COLO829 (cell line): ENCODE measurements around the gene ADCY5.

Experiments used
- DNase-seq: peaks from one replicate; pipeline ENCODE4 v3.0.0; 2012; ENCODE audit warnings: low spot score

Gene ADCY5

GRCh38 chr3:123341871-123342630 lies 106.8 kb downstream of the ADCY5 start:
- no peak for DNase-seq

DNA sequence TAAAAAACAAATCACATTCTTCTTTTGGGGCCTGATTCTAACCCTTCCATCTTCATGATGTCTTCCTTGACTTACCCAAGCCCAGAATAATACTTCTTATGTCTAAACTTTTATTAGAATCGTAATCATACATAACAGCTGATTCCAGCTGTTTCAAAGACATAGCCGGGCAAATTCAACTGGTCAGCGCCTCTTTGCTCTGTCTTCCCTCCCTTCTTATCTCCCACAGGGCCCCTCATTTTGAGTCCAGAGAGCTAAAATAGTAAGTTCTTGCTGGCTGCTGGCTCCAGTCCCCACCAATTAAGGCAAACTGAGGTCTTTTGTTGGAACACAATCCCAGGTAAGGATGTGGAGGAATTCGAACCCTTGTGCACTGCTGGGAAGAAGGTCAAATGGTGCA lies 108.6 kb downstream of the ADCY5 start:
- DNase-seq, result no peak

GRCh38 chr3:123339302-123339701 lies 109.6 kb downstream of the ADCY5 start:
- no peak for DNase-seq

DNA sequence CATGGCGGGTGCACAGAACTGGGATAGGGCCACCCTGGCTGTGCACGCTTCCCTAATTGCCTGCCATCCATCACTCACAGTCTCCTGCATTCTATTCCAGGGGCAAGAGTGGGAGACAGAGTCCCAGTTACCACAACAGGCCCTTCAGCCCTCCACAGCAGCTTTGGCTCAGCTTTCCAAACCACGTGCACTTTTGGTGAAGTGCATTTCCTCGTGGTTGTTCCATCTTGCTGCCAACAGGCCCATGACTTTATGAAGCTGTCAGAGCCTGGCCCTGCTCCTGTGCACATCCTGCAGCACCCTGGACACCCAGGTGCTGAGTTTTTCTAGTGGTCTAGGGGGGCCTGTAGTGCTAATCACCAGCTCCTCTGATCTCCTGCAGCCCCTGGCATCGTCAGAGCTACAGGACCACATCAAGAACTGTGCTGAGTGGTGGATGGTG lies 110.2 kb downstream of the ADCY5 start:
- DNase-seq, result no peak

DNA sequence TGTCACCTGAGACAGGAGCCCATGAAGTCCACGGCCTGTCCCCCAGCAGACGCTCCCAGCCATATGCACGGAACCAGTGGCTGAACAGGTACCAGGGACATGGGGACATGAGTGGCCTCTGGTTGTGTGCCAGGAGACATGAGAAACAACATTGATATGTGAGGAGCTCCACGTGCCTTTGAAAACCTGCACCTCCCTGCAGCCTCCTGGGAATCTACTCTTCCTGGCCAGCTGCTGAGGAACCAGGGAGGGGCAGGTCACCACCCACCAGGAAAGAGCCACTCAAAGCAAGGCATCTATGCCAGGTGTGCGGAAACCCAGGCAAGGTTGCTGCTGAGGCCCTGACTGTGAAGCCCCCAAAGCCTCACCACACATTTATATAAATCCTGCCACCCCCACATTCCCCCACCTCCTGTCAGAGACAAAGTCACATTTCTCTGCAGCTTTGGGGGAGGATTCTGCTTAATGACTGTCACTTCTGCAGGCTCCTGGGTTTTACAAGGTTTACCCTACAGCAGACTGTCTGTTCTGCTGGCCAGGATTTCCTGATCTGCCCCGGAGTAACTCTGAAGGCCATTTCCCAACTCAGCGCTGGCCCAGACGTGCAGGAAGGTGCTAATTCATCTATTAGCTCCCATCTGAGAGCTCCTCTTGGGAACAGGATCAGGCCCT lies 110.8 kb downstream of the ADCY5 start:
- no peak for DNase-seq

DNA sequence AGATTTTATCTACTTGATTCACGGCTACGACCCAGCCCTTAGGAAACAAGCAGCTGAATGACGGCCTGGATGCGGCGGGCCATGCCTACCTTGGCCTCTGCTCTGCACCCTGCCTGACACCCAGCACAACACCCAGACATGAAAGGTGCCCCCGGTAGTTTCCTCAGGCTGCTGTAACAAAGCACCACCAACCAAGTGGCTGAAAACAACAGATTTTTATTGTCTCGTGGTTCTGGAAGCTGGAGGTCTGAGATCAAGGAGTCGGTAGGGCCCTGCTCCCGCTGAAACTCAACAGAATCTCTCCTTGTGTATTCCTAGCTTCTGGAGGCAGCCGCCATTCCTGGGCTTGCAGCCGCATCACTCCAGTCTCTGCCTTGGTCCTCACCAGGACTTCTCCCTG lies 111.7 kb downstream of the ADCY5 start:
- DNase-seq, result no peak

- DNase-seq, result no peak
These were observed 112.4 kb downstream of the ADCY5 start for GRCh38 chr3:123336441-123336851.

DNA sequence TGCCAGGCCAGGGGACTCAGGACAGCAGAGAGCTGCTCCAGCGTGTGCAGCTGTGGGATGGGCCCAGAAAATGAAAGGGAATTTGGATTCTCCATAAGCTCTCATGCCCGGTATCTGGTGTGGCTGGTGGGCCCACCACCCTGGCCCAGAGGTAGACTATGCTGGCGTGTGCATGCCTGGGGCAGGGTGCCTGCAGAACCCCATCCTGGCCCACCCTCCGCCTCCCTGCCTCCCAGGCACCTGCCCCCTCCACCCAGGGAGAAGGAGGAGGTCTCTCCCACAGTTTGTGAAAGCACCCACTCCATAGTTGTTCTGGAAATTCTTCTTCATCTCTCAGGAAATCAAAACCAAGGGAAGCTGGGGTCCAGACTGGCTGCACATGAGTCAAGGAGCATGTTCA lies 112.9 kb downstream of the ADCY5 start:
- no peak for DNase-seq

- DNase-seq, result no peak
These were observed 113.8 kb downstream of the ADCY5 start for GRCh38 chr3:123335007-123335670.

DNA sequence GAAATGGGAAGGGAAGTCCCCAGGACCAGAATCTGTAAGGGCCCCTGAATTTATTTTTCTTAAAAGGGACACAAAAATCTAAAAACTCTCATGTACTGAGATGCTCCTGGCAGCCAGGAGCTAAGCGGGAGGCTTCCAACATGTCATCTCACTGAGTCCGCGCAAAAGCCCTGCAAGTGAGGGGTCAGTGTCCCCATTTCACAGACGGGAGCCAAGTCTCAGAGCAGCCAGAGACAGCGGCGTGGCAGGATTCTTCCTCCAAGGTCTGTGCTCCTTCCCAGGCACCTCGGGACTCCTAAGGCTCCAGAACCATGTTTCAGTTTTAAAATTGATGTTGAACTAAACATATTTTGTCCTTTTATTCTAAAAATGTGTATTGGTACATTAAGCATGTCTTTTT lies 114.8 kb downstream of the ADCY5 start:
- DNase-seq, result no peak

GRCh38 chr3:123333401-123333800 lies 115.5 kb downstream of the ADCY5 start:
- DNase-seq, result no peak

- no peak for DNase-seq
These were observed 116.7 kb downstream of the ADCY5 start for GRCh38 chr3:123332124-123332641.

GRCh38 chr3:123331651-123332050 lies 117.2 kb downstream of the ADCY5 start:
- no peak for DNase-seq

DNA sequence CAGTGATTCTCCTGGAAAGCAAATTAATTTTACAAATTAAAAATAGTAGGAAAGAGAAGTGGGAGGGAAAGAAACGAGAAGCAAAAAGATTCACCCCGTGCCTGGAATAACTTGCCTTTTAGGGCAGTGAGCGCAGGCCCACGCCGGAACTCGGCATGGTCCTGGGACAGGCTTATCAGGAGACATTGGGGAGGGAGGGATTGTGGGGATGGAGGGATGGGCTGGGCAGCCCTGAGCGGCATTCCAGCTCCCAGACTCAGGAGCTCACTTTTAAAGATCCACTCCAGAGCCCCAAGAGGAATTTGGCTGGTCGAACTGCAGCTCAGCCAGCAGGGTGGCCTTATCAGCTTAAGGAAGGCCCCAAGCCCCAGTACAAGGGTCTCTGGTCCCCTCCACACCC lies 117.9 kb downstream of the ADCY5 start:
- no peak for DNase-seq

DNA sequence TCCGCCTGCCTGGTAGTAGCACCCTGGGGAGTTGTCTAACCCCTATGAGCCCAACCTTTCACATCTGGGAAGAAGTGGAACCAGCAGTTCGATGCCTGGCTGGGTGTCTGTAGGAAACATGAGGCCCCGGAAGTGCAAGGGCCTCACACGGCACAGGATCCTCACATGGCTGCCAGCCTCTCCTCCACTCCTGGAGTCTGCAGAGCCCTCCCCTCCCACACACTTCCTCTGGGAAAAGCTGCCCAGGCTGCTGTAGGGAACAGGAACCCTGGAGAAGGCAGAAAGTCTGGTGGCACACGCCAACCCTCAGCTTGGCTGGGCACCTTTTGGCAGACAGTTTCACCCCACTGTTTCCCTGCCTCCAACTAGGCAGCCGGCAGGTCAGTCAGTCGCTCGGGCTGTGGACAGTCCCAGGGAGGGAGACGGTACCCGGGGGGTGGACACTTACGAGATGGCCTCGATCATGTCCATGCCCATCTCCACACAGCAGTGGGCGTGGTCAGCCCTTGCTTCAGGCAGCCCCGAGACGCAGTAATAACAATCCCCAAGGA lies 118.4 kb downstream of the ADCY5 start:
- peak; percentile 26 for DNase-seq

DNA sequence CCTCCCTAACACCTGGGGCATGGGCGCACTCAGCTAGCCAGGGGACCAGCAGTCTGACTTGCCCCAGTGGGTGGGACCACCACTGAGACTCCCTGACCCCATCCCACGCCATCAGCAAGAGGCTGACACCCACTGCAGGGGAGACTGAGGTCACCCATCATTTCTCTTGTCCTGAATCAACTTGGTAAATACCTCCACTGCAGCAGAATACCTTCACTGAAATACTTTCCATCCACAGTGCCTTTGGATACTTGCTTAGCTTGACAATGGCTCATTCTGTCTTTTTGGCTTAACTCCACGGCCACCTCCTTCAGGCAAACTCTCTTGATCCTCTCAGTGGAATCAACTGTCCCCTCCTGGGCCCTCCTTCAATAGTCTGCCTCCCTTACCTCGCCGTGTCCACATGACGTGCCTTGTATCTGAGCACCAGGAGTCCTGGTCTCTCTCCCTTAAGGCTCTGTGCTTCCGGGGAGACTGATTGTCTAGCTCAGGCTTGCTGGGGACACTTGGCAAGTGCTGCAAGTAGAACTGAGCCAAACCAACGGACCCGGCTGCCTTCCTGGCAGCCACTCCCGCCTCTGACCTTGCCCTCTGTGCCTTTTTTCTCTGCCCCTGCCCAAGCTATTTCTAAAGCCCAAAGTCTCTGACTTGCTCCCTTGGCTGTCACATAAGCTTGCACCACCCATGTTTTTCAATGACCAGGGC lies 119.1 kb downstream of the ADCY5 start:
- no peak for DNase-seq

DNA sequence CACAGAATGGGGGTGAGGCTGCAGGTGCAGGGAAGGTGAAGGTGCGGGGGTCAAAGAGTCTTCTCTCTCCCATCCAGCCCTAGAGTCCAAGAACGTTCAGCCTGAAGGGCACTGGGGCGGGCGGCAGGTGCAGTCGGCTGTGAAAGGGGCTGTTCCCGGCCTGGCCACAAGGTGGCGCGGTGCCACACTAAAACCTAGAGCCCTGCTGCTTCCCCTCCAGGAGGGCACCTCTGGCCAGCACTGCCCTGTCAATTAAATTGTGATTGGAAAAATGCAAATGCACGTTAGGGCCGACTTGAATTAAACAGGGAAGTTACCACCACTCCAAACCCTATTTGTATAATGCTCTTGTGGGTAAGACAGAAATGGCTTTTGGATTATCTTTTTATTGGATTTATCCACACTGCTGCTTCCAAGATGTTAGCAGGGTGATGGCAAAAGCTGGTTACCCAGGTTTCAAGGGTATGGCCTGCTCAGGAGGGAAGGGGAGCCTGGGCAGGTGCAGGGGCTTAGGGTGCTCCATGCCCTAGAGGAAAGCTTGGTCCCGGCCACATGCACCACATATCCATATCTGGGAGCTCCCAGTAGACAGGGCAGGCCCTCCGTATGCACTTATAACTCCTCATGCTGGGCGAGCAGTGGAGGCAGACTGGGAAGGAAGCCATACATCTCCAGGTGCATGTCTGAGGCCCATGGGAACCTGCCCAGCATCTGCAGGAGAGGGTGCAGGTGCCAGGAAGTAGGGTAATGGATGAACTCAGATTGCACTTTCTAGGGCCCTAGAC lies 119.8 kb downstream of the ADCY5 start:
- DNase-seq, result peak; percentile 74

DNA sequence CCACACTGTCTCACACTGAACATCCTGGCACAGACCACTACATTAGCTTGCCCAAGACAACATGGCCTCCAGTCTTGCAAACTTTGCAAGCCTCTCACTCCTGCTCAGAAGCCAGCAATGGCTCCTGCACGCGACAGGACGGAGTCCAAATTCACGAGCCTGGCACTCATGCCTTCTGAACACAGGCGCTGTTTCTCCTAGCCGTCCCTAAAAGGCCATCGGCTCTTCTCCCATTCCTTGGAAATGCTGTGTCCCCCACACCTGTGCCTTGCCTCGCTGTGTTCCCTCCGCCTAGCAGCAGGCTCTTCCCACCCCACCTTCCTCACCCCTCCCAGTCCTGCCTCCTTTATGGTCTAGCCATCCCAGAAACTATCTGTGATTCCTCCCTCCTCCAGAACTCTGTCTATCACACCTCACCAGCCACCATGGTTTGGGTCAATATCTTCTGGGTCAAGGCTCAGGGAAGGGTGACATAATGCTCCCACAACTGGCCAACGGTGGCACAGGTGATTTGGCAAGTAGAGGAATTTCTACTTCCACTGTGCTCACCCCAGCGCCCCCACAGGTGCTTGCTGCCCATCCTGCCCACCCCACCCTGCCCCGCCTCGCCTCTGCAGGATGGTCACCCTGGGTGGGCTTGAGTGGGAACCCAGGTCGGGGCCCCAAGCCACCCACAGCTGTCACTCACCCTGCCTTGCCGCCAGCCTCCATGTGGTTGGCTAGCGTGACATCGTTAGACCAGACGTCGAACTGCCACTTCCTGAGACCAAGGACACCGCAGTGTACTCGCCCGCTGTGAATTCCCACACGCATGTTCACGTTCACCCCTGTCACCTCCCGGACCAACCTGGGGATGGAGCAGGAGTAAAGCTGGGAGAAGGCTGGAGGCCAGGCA lies 120.7 kb downstream of the ADCY5 start:
- no peak for DNase-seq

DNA sequence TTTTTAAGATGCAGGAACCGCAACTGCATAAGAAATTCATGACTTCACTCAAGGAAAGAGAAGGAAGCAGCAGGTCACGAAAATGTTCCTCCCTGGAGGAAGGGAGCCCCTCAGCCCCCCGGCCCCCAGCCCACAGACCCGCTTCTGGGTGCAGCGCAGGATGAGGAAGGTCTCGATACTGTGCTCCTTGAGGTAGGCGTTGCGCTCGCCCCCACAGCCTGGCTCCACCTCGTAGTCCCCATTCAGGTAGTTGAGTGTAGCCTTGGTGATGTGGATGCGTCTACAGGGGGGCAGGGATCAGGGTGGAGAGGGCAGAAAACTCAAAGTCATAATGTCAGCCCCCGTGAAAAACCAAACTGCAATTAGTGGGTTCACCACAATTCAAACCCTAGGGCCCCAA lies 121.4 kb downstream of the ADCY5 start:
- DNase-seq, result no peak

DNA sequence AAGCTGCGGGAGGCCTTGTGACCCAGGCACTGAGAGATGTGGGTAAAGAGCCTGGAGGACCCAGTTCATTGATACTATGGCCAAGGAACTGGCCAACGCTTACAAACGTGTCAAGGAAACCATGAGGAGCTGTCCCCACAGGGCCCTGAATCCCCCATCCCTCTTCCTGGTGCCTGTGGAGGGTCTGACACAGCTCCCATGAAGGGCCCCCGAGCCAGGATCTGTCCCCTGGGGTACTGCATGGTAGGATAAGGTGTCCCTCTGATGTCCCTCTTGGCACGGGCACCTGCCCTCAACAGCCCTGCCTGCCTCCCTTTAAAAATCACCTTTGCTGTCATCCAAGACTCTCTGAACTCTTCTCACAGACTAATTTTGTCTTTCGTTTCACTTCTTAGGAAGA lies 122.4 kb downstream of the ADCY5 start:
- no peak for DNase-seq
